Ureter (tissue), 1 donor: Measurements from ENCODE around the gene CPM. TPM values are rescaled to one million over a fixed set of nuclear protein-coding genes. Genes with fewer than 3 reads are reported as not detected.
"Not testable (repeated sequence)": the region's sequence is repeated elsewhere in the genome, so short reads cannot be mapped to it uniquely, and the experiment has no call there.

Source experiments
- DNase-seq: peaks from one replicate; pipeline ENCODE4 v3.0.0-alpha.2; 2020; ENCODE audit warnings: low spot score
- total RNA-seq: library from RNA; stranded (reverse); gene quantifications from one replicate; pipeline ENCODE4 v1.2.4, GENCODE V29; 2023
- donor health status: DM: yes; HTN: yes; CAD: no.

CPM gene
- total RNA-seq, 1 donor from 2014 or later = 35.4 TPM

DNA sequence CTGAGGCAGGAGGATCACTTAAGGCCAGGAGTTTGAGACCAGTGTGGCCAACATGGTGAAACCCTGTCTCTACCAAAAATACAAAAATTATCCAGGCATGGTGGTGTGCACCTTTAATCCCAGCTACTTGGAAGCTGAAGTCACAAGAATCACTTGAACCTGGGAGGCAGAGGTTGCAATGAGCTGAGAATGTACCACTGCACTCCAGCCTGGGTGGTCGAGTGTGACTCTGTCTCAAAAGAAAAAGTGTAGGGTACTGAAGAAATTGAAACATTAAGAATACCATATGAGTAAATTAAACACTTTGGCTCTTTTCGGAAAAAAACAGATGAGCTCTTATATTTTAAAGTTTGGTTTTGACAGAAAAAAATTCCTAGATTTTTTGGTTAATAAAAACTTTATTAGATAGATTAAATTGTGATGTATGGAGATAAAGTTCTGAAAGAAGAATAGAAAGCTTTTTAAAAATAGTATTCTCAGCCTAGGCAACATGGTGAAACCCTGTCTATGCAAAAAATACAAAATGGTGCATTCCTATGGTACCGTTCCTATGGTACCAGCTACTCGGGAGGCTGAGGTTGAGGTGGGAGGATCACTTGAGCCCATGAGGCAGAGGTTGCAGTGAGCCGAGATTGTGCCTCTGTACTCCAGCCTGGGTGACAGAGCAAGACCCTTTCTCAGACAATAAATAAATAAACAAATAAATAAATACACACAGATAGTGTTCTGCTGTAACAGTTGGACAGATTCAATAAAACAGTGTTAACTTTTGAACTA, 104.9 kb downstream of the CPM start:
- DNase-seq = no peak

- DNase-seq = no peak
Observed at GRCh38 chr12:68825569-68826217, 107.3 kb downstream of the CPM start.

DNA sequence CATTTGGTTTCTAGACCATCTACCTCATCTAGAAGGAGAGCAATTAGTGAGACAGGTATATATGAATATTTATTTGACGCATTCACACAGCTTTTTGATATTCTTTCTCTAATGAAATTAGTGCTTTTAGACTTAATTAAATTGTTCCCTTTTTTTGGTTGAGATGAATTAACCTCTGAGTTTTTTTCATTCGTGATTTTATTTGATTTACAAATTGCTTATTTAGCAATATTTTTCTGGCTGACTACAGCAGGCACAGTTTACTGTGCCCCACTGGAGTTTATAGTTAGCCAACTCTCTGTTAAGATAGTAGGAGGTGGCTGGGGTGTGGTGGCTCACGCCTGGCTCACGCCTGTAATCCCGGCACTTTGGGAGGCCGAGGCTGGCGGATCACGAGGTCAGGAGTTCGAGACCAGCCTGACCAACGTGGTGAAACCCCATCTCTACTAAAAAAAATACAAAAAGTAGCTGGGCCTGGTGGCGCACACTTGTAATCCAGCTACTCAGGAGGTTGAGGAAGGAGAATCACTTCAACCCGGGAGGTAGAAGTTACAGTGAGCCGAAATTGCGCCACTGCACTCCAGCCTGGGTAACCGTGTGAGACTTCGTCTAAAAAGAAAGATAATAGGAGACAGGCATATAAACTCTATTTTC, 108.2 kb downstream of the CPM start:
- no peak for DNase-seq

DNA sequence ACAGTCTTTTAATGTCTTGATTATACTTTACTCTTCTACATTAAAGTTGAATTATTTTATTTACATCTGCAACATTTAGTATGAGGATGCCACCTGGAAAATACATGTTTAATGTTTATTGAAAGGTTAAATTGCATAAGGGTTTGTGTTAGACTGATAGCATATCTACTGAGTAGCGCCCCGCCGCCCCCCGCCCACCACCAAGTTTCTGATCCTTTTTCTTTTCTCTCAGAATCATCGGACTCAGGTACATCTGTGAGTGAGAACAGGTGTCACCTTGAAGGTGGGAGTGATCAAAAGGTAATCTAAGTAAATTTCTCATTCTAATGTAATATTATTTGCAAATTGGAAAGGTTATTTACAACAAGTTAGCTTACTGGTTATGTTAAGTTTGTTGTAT, 108.8 kb downstream of the CPM start:
- no peak for DNase-seq

DNA sequence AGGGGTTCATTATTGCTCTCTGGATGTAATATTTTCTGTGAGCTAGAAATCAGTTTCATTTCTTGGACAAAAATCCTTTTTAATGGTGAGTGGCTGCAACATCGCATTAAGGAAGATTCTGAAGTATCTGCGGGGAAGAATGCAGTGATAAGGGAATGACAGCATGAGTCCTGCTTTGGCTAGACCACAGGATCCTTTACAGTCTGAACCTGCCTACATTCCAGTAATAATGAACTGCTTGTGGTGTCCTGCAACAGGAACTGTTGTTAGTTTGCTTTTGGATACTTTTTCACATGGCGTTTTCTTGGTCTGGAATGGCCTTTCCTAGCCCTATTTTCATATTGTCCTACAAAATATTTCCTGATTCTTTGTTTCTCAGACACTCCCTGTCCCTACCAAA, 109.3 kb downstream of the CPM start:
- DNase-seq = no peak

DNA sequence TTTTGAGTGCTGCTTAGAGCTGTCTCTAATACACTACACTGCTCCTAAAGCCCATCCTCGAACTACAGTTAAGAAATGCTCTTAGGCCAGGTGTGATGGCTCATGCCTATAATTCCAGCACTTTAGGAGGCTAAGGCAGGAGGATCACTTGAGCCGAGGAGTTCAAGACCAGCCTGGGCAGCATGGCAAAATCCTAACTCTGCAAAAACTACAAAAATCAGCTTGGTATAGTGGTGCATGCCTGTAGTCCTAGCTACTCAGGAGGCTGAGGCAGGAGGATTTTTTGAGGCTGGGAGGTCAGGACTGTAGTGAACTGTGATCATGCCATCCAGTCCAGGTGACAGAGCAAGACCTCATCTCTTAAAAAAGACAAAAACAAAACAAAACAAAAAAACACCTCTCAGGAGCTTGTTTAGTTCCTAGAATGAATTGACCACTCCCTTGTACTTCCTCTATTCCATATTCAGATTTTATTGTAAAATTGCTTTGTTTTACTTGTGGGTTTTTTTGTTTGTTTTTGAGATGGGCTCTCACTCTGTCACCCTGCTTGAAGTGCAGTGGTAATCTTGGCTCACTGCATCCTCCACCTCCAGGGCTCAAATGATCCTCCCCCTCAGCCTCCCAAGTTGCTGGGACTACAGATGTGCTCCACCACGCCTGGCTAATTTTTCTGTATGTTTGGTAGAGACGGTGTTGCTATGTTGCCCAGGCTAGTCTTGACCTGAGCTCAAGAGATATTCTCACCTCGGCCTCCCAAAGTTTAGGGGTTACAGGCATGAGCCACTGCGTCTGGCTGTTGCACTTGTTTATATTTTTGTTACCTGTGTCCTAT, 111.4 kb downstream of the CPM start:
- DNase-seq = no peak

DNA sequence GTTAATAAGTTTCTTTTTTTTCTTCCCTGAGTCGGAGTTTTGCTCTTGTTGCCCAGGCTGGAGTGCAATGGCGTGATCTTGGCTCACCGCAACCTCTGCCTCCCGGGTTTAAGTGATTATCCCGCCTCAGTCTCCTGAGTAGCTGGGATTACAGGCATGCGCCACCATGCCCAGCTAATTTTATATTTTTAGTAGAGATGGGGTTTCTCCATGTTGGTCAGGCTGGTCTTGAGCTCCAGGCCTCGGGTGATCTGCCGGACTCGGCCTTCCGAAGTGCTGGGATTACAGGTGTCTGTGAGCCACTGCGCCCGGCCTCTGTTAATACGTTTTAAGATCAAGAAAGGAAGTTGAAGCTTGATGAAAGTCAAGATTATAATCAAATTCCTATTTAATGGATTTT, 113.5 kb downstream of the CPM start:
- not testable (repeated sequence) for DNase-seq

- no peak for DNase-seq
Observed at GRCh38 chr12:68815928-68816800, 116.8 kb downstream of the CPM start.

- no peak for DNase-seq
Observed at GRCh38 chr12:68815232-68815927, 117.6 kb downstream of the CPM start.

GRCh38 chr12:68814490-68815231, 118.3 kb downstream of the CPM start:
- no peak for DNase-seq

- no peak for DNase-seq
Observed at GRCh38 chr12:68813242-68813593, 119.8 kb downstream of the CPM start.

DNA sequence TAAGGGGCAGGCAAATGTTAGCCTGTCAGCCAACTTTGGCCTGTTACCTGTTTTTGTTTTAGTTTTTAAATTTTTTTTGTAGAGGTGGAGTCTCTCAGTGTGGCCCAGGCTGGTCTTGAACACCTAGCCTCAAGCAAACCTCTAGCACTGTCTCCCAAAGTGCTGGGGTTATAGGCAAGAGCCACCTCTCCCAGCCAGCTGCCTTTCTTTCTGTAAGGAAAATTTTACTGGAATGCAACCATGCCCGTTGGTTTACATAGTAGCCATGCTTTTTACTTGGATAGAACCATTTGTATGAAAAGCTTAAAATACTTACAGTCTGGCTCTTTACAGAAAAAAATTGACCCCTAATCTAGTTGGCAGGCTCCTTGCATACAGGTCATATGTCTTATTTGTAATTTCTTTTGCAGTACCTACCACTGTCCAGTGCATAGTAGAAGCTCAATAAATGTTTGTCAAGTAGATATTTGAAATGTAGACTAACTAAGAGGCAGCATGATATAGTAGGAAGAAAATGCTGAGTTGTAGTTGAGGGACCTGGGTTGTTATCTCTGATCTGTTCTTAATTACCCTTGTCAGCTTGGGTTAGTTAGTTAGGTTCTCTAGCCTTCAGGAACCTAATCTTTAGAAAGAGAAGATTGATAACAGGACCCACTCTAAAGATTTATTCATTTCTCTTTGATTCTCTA, 120.3 kb downstream of the CPM start:
- peak; percentile 22 for DNase-seq

- peak; percentile 28 for DNase-seq
Observed at GRCh38 chr12:68811573-68811972, 121.4 kb downstream of the CPM start.

- DNase-seq = peak; percentile 31
Observed at GRCh38 chr12:68810027-68810389, 123.0 kb downstream of the CPM start.

GRCh38 chr12:68809190-68810026, 123.6 kb downstream of the CPM start:
- no peak for DNase-seq

GRCh38 chr12:68808388-68809189, 124.4 kb downstream of the CPM start:
- DNase-seq = peak; percentile 92

DNA sequence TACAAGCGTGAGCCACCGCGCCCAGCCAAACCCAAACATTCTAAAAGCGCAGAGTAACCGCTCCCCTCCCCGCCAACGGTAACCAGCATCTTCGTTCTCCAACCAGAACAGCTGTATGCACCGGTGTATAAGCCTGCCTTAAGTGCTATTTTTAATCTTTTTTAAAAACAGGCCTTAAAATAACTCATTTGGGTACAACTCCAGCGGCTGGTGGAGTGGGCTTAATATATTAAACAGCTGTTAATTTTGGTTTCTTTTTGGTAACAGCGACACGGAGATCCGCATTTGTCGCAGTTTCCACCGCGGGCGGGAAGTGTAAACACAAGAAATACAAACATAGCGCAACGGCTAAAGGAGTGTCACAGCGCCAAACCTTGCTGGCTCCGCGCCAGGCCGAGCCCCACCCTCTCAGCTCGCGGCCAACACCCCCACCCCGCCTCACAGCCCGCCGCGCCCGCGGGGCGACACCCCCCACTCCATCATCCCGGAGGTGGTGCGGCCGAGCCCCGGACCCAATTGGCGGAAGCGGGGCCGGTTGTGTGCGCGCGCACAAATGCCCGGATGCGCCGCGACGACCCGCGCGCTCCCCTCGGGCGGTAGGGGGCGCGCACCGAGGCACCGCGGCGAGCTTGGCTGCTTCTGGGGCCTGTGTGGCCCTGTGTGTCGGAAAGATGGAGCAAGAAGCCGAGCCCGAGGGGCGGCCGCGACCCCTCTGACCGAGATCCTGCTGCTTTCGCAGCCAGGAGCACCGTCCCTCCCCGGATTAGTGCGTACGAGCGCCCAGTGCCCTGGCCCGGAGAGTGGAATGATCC, 125.2 kb downstream of the CPM start, which contains the start of gene MDM2:
Gene MDM2, plus strand, starts transcription at position 602 of the 812 bp plus-strand sequence. CDS start 301 bp downstream, outside the sequence.
- DNase-seq = peak; percentile 96
